K562 (cell line): ENCODE results near the gene TBC1D25. TPM values are rescaled to one million over a fixed set of nuclear protein-coding genes. Genes with fewer than 3 reads are reported as not detected.
A peak's percentile ranks its signal among the peaks of the same experiment; 100 is the strongest.

Experiments
- DDX20 ChIP-seq: fragments of 450-650 bp; IDR thresholded peaks from 2 replicates; pipeline ENCODE4 v1.6.1; 2016; ENCODE audit warnings: missing genetic modification characterization, low read depth, mild to moderate bottlenecking, missing compliant biosample characterization, moderate library complexity
- GABPA ChIP-seq: fragments of 200-800 bp; sonication (Bioruptor generic); conservative IDR thresholded peaks from 2 replicates; pipeline ENCODE4 v1.6.1; 2016; ENCODE audit warnings: low read depth, missing genetic modification characterization, missing compliant biosample characterization
- IFI16 ChIP-seq: fragments of 250-450 bp; sonication (Bioruptor Pico); IDR thresholded peaks from 2 replicates; pipeline ENCODE4 v2.1.2; 2022; ENCODE audit warnings: mild to moderate bottlenecking, inconsistent platforms
- MCM5 ChIP-seq: fragments of 450-650 bp; IDR thresholded peaks from 2 replicates; pipeline ENCODE4 v1.6.1; 2016; ENCODE audit warnings: low read depth
- NCOA4 ChIP-seq: fragments of 450-650 bp; IDR thresholded peaks from 2 replicates; pipeline ENCODE4 v1.6.1; 2018; ENCODE audit warnings: mild to moderate bottlenecking; ENCODE audit not compliant: partially characterized antibody
- PYGO2 ChIP-seq: fragments of 450-650 bp; IDR thresholded peaks from 2 replicates; pipeline ENCODE4 v1.6.1; 2016; ENCODE audit warnings: mild to moderate bottlenecking, missing genetic modification characterization, moderate library complexity, missing compliant biosample characterization
- SMARCA4 ChIP-seq: fragments of 450-650 bp; IDR thresholded peaks from 2 replicates; pipeline ENCODE4 v1.6.1; 2016
- SRSF9 ChIP-seq: fragments of 200-400 bp; formaldehyde crosslinking; IDR thresholded peaks from 2 replicates; pipeline ENCODE4 v1.6.1; 2017; ENCODE audit warnings: low read depth, low read length, borderline replicate concordance
- TOE1 ChIP-seq, 2 experiments: fragments of 450-650 bp in 1 of 2; sonication (generic) in 1 of 2; formaldehyde crosslinking in 1 of 2; IDR thresholded peaks; 2 replicates each; pipeline versions ENCODE4 v1.7.1 to v1.8.0; 2016 to 2022; ENCODE audit warnings: borderline replicate concordance in 2 of 2, mild to moderate bottlenecking in 2 of 2, antibody characterized with exemption in 1 of 2, inconsistent platforms in 1 of 2, low read depth in 1 of 2, missing genetic modification reagents in 1 of 2, moderate library complexity in 1 of 2
- ZFP36 ChIP-seq: fragments of 150-350 bp; IDR thresholded peaks from 2 replicates; pipeline ENCODE4 v1.6.1; 2018; ENCODE audit warnings: low read length, low read depth; ENCODE audit not compliant: partially characterized antibody
- ZKSCAN3 ChIP-seq: fragments of 250-450 bp; sonication (Bioruptor Pico); IDR thresholded peaks from 2 replicates; pipeline ENCODE4 v1.4.0; 2020
- ZNF253 ChIP-seq: fragments of 250-450 bp; sonication (Bioruptor Pico); conservative IDR thresholded peaks from 2 replicates; pipeline ENCODE4 v1.6.1; 2021; ENCODE audit warnings: mild to moderate bottlenecking
- ZNF316 ChIP-seq: fragments of 450-650 bp; IDR thresholded peaks from 2 replicates; pipeline ENCODE4 v1.6.1; 2016
- polyA plus RNA-seq, 8 experiments: library from polyadenylated mRNA; depleted of rRNA in 4 of 8; stranded (reverse) in 5 of 8; unstranded in 3 of 8; fragments of >200 nt; fragmentation: Nextera tagmentation in 2 of 8; fragmentation: Illumina TruSeq in 1 of 8; extraction: Ambion mirVana in 2 of 8; extraction: Trizol in 1 of 8; gene quantifications; 2 replicates each; pipeline versions ENCODE4 v1.2.1 to v1.2.3, GENCODE V29; 2011 to 2014; ENCODE audit warnings: inconsistent platforms in 1 of 8, missing spikeins in 1 of 8
- total RNA-seq, 7 experiments: library from RNA; depleted of rRNA in 6 of 7; stranded (reverse); fragments of >200 nt in 6 of 7; fragmentation: Illumina TruSeq in 2 of 7; extraction: Trizol in 2 of 7; gene quantifications; 2 replicates each; pipeline versions ENCODE4 v1.2.1 to v1.2.3, GENCODE V29; 2011 to 2021; ENCODE audit warnings: low replicate concordance in 1 of 7
- TF ChIP-seq, protein P1 (sequence below): fragments of 200-800 bp; sonication (Bioruptor generic); IDR thresholded peaks from 2 replicates; pipeline ENCODE4 v1.6.1; 2017; ENCODE audit warnings: missing genetic modification characterization, missing compliant biosample characterization
- TF ChIP-seq, protein P2 (sequence below): fragments of 200-600 bp; sonication (generic); IDR thresholded peaks from one replicate; pipeline ENCODE4 v1.6.1; 2012; ENCODE audit warnings: mild to moderate bottlenecking, low read depth, low read length, inconsistent platforms

TBC1D25 gene
- total and polyA plus RNA-seq, 9 of the 15 experiments (the other 6 are each of a cell fraction or from before 2014, with no cell fraction given): 0.62 to 10.6 (median 3.9) TPM

DNA sequence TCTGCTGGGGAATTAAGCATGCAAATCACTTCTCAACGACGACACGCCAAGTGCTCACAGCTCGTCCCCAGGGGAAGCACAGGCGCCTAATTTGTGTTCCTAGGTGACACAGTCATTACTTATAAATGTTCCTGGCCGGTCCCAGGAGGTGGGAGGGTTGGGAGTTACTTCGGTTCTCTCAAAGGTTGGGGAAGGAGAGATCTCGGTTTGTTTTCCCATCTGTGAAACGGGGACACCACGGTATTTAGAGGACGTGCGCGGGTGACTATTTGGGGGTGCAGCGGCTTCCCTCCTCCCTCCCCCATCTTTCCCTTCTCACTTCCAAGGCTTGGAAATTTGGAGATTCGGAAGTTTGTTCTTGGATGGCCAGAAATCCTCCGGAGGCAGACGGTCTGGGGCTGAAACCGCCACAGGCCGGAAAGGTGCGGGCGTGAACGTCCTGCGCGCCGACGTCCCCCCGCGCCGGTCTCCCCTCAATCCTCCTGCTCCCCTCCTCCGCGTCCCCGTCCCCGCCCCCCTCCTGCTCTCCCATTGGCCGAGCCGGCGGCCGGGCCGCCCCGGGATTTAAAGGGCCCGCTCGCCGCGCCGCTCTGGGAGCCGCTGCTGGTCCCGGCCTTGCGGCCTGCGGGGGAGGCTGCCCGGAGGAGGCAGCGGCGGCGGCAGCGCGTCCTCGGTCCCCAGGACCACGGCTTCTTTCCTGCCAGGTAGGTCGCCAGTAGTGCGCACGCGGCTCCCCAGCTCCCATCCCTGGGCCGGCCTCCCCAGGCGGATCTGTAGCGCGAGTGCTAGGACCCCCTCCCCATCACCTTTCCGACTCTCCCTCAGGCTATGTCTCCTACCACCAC lies 30.9 kb upstream of the TBC1D25 start, which contains the start of gene PORCN (continued):
- TF ChIP-seq DDX20 (tag): no peak
- TF ChIP-seq, protein P1, sequence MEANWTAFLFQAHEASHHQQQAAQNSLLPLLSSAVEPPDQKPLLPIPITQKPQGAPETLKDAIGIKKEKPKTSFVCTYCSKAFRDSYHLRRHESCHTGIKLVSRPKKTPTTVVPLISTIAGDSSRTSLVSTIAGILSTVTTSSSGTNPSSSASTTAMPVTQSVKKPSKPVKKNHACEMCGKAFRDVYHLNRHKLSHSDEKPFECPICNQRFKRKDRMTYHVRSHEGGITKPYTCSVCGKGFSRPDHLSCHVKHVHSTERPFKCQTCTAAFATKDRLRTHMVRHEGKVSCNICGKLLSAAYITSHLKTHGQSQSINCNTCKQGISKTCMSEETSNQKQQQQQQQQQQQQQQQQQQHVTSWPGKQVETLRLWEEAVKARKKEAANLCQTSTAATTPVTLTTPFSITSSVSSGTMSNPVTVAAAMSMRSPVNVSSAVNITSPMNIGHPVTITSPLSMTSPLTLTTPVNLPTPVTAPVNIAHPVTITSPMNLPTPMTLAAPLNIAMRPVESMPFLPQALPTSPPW (CRISPR knock-in tag): peak; percentile 78
- no peak for TF ChIP-seq ZNF316
- TF ChIP-seq PYGO2 (tag): no peak
- TF ChIP-seq GABPA (tag): 0 out of 2 replicates have a peak, but pooled peaks have one; percentile 33
- no peak for TF ChIP-seq MCM5
- TF ChIP-seq, protein P2, sequence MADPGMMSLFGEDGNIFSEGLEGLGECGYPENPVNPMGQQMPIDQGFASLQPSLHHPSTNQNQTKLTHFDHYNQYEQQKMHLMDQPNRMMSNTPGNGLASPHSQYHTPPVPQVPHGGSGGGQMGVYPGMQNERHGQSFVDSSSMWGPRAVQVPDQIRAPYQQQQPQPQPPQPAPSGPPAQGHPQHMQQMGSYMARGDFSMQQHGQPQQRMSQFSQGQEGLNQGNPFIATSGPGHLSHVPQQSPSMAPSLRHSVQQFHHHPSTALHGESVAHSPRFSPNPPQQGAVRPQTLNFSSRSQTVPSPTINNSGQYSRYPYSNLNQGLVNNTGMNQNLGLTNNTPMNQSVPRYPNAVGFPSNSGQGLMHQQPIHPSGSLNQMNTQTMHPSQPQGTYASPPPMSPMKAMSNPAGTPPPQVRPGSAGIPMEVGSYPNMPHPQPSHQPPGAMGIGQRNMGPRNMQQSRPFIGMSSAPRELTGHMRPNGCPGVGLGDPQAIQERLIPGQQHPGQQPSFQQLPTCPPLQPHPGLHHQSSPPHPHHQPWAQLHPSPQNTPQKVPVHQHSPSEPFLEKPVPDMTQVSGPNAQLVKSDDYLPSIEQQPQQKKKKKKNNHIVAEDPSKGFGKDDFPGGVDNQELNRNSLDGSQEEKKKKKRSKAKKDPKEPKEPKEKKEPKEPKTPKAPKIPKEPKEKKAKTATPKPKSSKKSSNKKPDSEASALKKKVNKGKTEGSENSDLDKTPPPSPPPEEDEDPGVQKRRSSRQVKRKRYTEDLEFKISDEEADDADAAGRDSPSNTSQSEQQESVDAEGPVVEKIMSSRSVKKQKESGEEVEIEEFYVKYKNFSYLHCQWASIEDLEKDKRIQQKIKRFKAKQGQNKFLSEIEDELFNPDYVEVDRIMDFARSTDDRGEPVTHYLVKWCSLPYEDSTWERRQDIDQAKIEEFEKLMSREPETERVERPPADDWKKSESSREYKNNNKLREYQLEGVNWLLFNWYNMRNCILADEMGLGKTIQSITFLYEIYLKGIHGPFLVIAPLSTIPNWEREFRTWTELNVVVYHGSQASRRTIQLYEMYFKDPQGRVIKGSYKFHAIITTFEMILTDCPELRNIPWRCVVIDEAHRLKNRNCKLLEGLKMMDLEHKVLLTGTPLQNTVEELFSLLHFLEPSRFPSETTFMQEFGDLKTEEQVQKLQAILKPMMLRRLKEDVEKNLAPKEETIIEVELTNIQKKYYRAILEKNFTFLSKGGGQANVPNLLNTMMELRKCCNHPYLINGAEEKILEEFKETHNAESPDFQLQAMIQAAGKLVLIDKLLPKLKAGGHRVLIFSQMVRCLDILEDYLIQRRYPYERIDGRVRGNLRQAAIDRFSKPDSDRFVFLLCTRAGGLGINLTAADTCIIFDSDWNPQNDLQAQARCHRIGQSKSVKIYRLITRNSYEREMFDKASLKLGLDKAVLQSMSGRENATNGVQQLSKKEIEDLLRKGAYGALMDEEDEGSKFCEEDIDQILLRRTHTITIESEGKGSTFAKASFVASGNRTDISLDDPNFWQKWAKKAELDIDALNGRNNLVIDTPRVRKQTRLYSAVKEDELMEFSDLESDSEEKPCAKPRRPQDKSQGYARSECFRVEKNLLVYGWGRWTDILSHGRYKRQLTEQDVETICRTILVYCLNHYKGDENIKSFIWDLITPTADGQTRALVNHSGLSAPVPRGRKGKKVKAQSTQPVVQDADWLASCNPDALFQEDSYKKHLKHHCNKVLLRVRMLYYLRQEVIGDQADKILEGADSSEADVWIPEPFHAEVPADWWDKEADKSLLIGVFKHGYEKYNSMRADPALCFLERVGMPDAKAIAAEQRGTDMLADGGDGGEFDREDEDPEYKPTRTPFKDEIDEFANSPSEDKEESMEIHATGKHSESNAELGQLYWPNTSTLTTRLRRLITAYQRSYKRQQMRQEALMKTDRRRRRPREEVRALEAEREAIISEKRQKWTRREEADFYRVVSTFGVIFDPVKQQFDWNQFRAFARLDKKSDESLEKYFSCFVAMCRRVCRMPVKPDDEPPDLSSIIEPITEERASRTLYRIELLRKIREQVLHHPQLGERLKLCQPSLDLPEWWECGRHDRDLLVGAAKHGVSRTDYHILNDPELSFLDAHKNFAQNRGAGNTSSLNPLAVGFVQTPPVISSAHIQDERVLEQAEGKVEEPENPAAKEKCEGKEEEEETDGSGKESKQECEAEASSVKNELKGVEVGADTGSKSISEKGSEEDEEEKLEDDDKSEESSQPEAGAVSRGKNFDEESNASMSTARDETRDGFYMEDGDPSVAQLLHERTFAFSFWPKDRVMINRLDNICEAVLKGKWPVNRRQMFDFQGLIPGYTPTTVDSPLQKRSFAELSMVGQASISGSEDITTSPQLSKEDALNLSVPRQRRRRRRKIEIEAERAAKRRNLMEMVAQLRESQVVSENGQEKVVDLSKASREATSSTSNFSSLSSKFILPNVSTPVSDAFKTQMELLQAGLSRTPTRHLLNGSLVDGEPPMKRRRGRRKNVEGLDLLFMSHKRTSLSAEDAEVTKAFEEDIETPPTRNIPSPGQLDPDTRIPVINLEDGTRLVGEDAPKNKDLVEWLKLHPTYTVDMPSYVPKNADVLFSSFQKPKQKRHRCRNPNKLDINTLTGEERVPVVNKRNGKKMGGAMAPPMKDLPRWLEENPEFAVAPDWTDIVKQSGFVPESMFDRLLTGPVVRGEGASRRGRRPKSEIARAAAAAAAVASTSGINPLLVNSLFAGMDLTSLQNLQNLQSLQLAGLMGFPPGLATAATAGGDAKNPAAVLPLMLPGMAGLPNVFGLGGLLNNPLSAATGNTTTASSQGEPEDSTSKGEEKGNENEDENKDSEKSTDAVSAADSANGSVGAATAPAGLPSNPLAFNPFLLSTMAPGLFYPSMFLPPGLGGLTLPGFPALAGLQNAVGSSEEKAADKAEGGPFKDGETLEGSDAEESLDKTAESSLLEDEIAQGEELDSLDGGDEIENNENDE: no peak
- TF ChIP-seq IFI16 (CRISPR knock-in tag): no peak
- TF ChIP-seq TOE1 (IDR thresholded peaks at IDR 0.05; ENCODE audit: borderline replicate concordance): peak; percentile 55; the same call in 1 of the 2 replicates
- TF ChIP-seq TOE1 (CRISPR knock-in tag; IDR thresholded peaks at IDR 0.05; ENCODE audit: borderline replicate concordance, low read depth): no peak
- TF ChIP-seq ZFP36: peak; percentile 93
- TF ChIP-seq ZNF253 (CRISPR knock-in tag): no peak
- no peak for TF ChIP-seq ZKSCAN3 (CRISPR knock-in tag)
- no peak for TF ChIP-seq SRSF9
- TF ChIP-seq NCOA4: no peak
- no peak for TF ChIP-seq SMARCA4
